Measurements from ENCODE around the gene CXCL6. TPM values are rescaled to one million over a fixed set of nuclear protein-coding genes. Genes with fewer than 3 reads are reported as not detected.

The CXCL6 gene
- 0.16 to 0.20 TPM (median 0.18 TPM) in 3 replicates for total RNA-seq

DNA sequence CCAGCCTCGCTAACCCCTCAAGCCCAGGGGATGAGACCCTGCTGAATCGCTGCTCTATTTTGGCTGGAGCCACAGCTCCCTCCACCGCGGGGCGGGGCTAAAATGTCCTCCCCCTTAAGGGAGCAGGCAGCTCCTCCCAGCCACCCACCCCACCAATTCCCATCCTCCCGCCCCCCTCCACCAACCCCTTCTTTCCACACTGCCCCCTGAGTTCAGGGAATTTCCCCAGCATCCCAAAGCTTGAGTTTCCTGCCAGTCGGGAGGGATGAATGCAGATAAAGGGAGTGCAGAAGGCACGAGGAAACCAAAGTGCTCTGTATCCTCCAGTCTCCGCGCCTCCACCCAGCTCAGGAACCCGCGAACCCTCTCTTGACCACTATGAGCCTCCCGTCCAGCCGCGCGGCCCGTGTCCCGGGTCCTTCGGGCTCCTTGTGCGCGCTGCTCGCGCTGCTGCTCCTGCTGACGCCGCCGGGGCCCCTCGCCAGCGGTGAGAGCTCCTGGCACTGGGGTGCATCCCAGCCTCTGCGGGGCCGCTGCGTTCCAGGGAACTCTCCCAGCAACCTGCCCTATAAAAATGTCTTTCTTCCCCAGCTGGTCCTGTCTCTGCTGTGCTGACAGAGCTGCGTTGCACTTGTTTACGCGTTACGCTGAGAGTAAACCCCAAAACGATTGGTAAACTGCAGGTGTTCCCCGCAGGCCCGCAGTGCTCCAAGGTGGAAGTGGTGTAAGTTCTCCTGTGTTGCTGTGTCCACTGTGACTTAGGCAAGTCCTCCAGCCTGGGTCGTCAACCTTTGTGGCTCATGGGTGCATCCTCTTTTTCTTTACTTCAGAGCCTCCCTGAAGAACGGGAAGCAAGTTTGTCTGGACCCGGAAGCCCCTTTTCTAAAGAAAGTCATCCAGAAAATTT lies at the start of gene CXCL6:
Gene CXCL6, plus strand, starts transcription at position 306 of the 907 bp plus-strand sequence. Its CDS starts 73 bp downstream, at position 379.
- H3K36me3 Mint-ChIP-seq: no peaks in the 10 kb centered on the region
- TF ChIP-seq, protein P1, sequence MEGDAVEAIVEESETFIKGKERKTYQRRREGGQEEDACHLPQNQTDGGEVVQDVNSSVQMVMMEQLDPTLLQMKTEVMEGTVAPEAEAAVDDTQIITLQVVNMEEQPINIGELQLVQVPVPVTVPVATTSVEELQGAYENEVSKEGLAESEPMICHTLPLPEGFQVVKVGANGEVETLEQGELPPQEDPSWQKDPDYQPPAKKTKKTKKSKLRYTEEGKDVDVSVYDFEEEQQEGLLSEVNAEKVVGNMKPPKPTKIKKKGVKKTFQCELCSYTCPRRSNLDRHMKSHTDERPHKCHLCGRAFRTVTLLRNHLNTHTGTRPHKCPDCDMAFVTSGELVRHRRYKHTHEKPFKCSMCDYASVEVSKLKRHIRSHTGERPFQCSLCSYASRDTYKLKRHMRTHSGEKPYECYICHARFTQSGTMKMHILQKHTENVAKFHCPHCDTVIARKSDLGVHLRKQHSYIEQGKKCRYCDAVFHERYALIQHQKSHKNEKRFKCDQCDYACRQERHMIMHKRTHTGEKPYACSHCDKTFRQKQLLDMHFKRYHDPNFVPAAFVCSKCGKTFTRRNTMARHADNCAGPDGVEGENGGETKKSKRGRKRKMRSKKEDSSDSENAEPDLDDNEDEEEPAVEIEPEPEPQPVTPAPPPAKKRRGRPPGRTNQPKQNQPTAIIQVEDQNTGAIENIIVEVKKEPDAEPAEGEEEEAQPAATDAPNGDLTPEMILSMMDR (IDR thresholded peaks at IDR 0.05; ENCODE audit: unreplicated experiment): no peak
- H3K4me3 Mint-ChIP-seq: peak within 1 kb of the TSS; percentile 62
- H3K27ac Mint-ChIP-seq: no peak within 1 kb of the TSS
- H3K9me3 Mint-ChIP-seq: no peaks in the 10 kb centered on the region
- peak in 1 of 2 experiments; percentile 53 for DNase-seq (ENCODE audit: low spot score in 2 of 2, unreplicated experiment in 2 of 2)
- H3K27me3 Mint-ChIP-seq (ENCODE audit: low read depth): peaks cover 44% of the 10 kb centered on the region
- peaks cover 9% of the 10 kb centered on the region for H3K4me1 Mint-ChIP-seq

DNA sequence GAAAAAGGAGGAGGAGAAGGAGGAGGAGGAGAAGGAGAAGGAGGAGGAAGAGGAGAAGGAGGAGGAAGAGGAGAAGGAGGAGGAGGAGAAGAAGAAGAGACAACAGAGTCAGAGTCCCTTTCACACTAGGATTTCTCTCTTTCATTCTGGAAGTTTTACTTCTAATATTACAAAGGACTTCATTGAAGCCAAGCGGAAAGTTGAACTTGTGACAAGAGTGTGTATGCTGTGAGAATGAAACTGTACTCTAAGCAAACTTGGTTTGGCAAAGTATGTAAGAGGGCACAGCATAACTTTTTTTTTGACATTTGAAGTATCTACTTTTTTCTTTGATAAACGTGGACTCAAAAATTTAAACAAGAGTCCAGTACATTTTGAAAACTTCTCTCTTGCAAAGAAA lies 48.1 kb upstream of the CXCL6 start:
- Mint-ChIP-seq H3K4me1 (no peaks in the 10 kb centered on the region), H3K4me3 (no peak overlapping the region), H3K36me3 (no peaks in the 10 kb centered on the region), H3K9me3 (peaks cover 4% of the 10 kb centered on the region), H3K27me3 (ENCODE audit: low read depth) (peaks cover 42% of the 10 kb centered on the region), H3K27ac (no peak overlapping the region)
- no peak for DNase-seq (ENCODE audit: low spot score in 2 of 2, unreplicated experiment in 2 of 2)
- TF ChIP-seq, protein P1 (IDR thresholded peaks at IDR 0.05; ENCODE audit: unreplicated experiment): no peak

DNA sequence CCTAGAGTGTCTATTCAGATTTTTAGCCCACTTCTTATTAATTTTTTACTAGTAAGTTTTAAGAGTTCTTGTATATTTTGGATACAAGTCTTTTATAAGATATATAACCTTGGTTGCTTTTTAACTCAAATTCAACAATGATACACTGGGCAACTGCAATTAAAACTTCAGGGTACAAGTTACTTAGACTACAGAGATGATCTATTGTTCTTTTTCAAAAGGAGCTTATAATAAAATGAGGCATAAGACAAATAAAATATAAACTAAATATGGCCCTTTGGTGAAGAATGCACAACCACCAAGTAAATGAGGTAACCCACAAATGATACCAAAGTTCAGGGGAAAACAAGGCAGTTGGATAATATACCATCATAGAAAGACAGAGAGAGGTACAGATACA lies 37.6 kb upstream of the CXCL6 start:
- Mint-ChIP-seq H3K36me3 (no peaks in the 10 kb centered on the region), H3K9me3 (peaks cover 41% of the 10 kb centered on the region), H3K27me3 (ENCODE audit: low read depth) (no peaks in the 10 kb centered on the region), H3K27ac (no peak overlapping the region), H3K4me1 (no peaks in the 10 kb centered on the region), H3K4me3 (no peak overlapping the region)
- no peak for DNase-seq (ENCODE audit: low spot score in 2 of 2, unreplicated experiment in 2 of 2)
- TF ChIP-seq, protein P1 (IDR thresholded peaks at IDR 0.05; ENCODE audit: unreplicated experiment): no peak

DNA sequence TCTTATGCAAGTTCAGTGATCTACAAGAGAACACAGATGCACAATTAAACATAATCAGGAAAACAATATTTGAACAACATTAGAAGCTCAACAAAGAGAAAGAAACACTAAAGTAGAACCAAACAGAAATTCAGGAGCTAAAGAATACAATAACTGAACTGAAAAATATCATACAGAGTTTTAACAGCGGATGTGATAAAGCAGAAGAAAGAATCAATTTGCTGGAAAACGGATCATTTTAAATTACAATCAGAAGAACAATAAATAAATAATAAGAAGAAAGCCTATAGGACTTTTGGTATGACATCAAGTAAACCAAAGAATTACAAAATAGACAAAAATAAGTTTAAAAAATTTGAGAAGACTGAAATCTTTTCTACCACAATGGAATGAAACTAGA lies 36.3 kb upstream of the CXCL6 start:
- TF ChIP-seq, protein P1 (IDR thresholded peaks at IDR 0.05; ENCODE audit: unreplicated experiment): no peak
- Mint-ChIP-seq H3K27me3 (ENCODE audit: low read depth) (no peaks in the 10 kb centered on the region), H3K4me1 (no peaks in the 10 kb centered on the region), H3K36me3 (no peaks in the 10 kb centered on the region), H3K27ac (no peak overlapping the region), H3K9me3 (peaks cover 36% of the 10 kb centered on the region), H3K4me3 (no peak overlapping the region)
- no peak for DNase-seq (ENCODE audit: low spot score in 2 of 2, unreplicated experiment in 2 of 2)

DNA sequence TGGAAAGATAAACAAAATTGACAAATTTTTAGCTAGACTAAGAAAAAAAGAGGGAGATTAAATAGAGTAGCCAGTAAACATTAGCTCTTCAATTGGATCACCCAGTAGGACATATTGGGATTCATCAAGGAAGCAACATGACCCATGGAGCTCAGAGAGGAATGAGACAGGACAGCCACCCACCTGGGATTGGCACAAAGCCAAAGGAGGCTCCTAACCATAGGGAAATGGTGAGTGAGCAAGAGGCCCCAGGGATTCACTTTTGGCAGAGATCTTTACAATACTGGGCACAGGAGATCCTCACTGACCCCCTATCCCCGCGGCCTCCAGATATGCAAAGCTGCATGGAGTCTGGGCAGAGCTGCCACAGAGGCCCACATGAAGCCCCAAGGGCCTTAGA lies 34.8 kb upstream of the CXCL6 start:
- Mint-ChIP-seq H3K4me3 (no peak overlapping the region), H3K9me3 (peaks cover 30% of the 10 kb centered on the region)

More for the DNA sequence above, 34.8 kb upstream of the CXCL6 start:
- Mint-ChIP-seq H3K4me1 (no peaks in the 10 kb centered on the region), H3K27me3 (ENCODE audit: low read depth) (peaks cover 13% of the 10 kb centered on the region), H3K36me3 (no peaks in the 10 kb centered on the region), H3K27ac (no peak overlapping the region)
- TF ChIP-seq, protein P1 (IDR thresholded peaks at IDR 0.05; ENCODE audit: unreplicated experiment): no peak
- DNase-seq (ENCODE audit: low spot score in 2 of 2, unreplicated experiment in 2 of 2): no peak
